Breast epithelium (tissue), 4 donors: ENCODE data around the gene IP6K3. TPM values are rescaled to one million over a fixed set of nuclear protein-coding genes. Genes with fewer than 3 reads are reported as not detected.

Source experiments
- DNase-seq, 2 donors: peaks; one replicate each; pipeline ENCODE4 v3.0.0-alpha.2; 2019; ENCODE audit warnings: low spot score in 2 of 2
- H3K27ac ChIP-seq, 2 donors: fragments of 200-600 bp; sonication (generic) in 1 of 2; one replicate each; pipeline ENCODE4 v1.5.1; 2016 to 2019; ENCODE audit warnings: mild to moderate bottlenecking in 1 of 2
- H3K27me3 ChIP-seq, 2 donors: fragments of 200-600 bp; sonication (generic) in 1 of 2; one replicate each; pipeline versions ENCODE4 v1.5.1 to v1.6.0; 2017 to 2019; ENCODE audit warnings: control low read depth in 1 of 2, mild to moderate bottlenecking in 1 of 2
- H3K36me3 ChIP-seq: fragments of 200-600 bp; one replicate; pipeline ENCODE4 v1.5.1; 2019
- H3K4me1 ChIP-seq, 2 donors: fragments of 200-600 bp; sonication (generic); one replicate each; pipeline ENCODE4 v1.5.1; 2016 to 2019; ENCODE audit warnings: control low read depth in 1 of 2
- H3K4me3 ChIP-seq, 3 donors: fragments of 200-600 bp; sonication (generic); 1 replicate in 2 of 3; 2 replicates in 1 of 3; pipeline ENCODE4 v1.5.1; 2016 to 2019; ENCODE audit warnings: mild to moderate bottlenecking in 3 of 3, moderate library complexity in 2 of 3
- H3K9me3 ChIP-seq, 2 donors: fragments of 200-600 bp; sonication (generic) in 1 of 2; one replicate each; pipeline ENCODE4 v1.5.1; 2016 to 2019; ENCODE audit warnings: control low read depth in 1 of 2
- POLR2A ChIP-seq: fragments of 450-650 bp; IDR thresholded peaks from one replicate; pipeline ENCODE4 v1.6.1; 2016; ENCODE audit warnings: antibody characterized with exemption, mild to moderate bottlenecking, moderate library complexity
- POLR2AphosphoS5 ChIP-seq, 3 donors: sonication (generic); formaldehyde crosslinking; IDR thresholded peaks; one replicate each; pipeline ENCODE4 v1.6.1; 2017; ENCODE audit warnings: antibody characterized with exemption in 3 of 3
- intact Hi-C: fragments of 100-400 bp; cut with DNase I; formaldehyde crosslinking; loops from one replicate; pipeline ENCODE4 v1.15.1; 2023; ENCODE audit warnings: low total_unique reads
- total RNA-seq, 3 donors: library from RNA; depleted of rRNA; stranded (reverse); fragments of >200 nt; gene quantifications; one replicate each; pipeline ENCODE4 v1.1.0, GENCODE V29; 2016
- TF ChIP-seq, protein P1 (sequence below), 3 donors: fragments of 450-650 bp; IDR thresholded peaks; one replicate each; pipeline ENCODE4 v1.5.1; 2016 to 2017; ENCODE audit warnings: antibody characterized with exemption in 3 of 3, mild to moderate bottlenecking in 3 of 3, moderate library complexity in 3 of 3

The IP6K3 gene
- total RNA-seq, 3 donors from 2014 or later, result 0.15 to 4.2 (median 0.66) TPM

DNA sequence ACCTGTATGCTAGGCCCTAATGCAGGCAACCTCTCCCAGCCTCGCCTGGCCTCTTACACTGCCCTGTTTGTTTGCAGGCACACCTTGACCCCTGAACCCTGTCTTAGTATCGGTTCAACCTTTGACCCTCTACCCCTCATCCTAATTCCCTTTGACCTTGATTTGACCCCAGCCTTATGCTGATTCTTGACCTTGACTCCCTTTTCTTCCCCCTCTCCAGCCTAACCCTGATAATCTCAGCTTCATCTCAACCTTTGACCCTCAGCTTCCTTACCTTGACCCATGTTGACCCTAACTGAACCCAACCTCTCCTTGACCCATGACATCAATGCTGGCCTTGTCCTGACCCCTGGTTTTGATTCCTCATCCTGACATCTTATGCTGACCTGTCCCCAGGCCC is 69.0 kb downstream of the IP6K3 start:
- Histone ChIP-seq H3K27ac (peak overlapping the region in 1 of 2 donors; percentile 26), H3K27me3 (no peaks in the 10 kb centered on the region), H3K36me3 (peaks cover 1% of the 10 kb centered on the region), H3K4me3 (no peak overlapping the region), H3K9me3 (no peaks in the 10 kb centered on the region), H3K4me1 (no peaks in the 10 kb centered on the region)
- TF ChIP-seq, protein P1, sequence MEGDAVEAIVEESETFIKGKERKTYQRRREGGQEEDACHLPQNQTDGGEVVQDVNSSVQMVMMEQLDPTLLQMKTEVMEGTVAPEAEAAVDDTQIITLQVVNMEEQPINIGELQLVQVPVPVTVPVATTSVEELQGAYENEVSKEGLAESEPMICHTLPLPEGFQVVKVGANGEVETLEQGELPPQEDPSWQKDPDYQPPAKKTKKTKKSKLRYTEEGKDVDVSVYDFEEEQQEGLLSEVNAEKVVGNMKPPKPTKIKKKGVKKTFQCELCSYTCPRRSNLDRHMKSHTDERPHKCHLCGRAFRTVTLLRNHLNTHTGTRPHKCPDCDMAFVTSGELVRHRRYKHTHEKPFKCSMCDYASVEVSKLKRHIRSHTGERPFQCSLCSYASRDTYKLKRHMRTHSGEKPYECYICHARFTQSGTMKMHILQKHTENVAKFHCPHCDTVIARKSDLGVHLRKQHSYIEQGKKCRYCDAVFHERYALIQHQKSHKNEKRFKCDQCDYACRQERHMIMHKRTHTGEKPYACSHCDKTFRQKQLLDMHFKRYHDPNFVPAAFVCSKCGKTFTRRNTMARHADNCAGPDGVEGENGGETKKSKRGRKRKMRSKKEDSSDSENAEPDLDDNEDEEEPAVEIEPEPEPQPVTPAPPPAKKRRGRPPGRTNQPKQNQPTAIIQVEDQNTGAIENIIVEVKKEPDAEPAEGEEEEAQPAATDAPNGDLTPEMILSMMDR (IDR thresholded peaks at IDR 0.05), result no peak
- TF ChIP-seq POLR2A (no peak), POLR2AphosphoS5 (IDR thresholded peaks at IDR 0.05) (no peak)
- intact Hi-C loops, result no loop called here
- no peak for DNase-seq

DNA sequence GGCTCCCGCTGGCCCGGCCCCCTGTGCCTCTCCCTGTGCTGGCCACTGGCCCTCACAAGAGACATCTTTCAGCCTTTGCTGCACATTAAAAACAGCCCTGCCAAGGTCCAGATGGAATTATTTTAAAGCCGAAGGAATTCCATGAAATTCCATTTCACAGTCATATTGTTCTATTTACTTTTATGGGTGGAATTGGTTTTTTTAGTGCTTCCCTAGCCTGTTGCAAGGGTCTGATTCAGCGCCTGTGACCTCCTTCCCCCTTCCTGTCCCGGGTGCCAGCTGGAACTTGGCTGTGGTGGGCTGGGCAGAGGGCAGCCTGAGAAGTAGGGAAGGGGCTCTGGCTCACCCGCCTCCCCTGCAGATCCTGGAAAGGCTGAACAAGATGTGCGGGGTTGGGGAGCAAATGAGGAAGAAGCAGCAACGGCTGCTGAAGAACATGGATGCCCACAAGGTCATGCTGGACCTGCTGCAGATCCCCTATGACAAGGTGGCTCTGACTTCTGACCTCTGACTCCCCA is 69.5 kb downstream of the IP6K3 start:
- Histone ChIP-seq H3K27ac (peak overlapping the region in 1 of 2 donors; percentile 69), H3K4me1 (no peaks in the 10 kb centered on the region), H3K9me3 (no peaks in the 10 kb centered on the region), H3K4me3 (no peak overlapping the region), H3K36me3 (no peaks in the 10 kb centered on the region), H3K27me3 (no peaks in the 10 kb centered on the region)
- intact Hi-C loops, result no loop called here
- TF ChIP-seq POLR2A, result no peak
- TF ChIP-seq POLR2AphosphoS5 (IDR thresholded peaks at IDR 0.05), result no peak
- TF ChIP-seq, protein P1 (IDR thresholded peaks at IDR 0.05), result no peak
- DNase-seq, result no peak

DNA sequence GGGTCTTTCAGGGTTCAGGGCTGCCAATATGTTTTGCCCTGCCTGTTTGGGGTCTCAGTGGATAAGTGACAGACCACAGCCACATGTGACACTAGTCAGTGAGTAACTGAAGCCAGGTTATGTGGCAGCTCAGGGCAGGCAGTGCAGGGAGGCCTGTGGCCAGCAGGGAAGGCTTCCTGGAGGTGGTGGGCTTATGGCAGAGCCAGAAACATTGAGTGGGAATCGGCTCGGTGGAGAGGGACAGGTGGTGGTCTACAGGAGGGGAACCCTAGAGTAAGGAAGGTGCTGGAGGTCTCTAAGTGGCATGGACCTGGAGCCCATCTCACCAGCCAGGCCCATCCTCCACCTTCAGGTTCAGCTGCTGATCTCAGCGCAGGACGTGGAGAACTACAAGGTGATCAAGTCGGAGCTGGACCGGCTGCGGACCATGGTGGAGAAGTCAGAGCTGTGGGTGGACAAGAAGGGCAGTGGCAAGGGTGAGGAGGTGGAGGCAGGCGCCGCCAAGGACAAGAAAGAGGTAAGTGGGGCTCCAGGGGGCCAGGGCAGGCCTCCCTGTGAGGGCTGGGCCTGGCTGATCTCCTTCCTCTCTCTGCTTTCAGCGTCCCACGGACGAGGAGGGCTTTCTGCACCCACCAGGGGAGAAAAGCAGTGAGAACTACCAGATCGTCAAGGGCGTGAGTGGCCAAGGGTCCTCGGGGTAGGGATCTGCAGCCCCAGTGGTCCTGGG is 70.1 kb downstream of the IP6K3 start:
- Histone ChIP-seq H3K9me3 (no peaks in the 10 kb centered on the region), H3K27ac (peak overlapping the region in 1 of 2 donors; percentile 69), H3K4me3 (no peak overlapping the region), H3K4me1 (no peaks in the 10 kb centered on the region), H3K36me3 (no peaks in the 10 kb centered on the region), H3K27me3 (no peaks in the 10 kb centered on the region)
- intact Hi-C loops, result no loop called here
- TF ChIP-seq POLR2A (no peak), POLR2AphosphoS5 (IDR thresholded peaks at IDR 0.05) (no peak)
- TF ChIP-seq, protein P1 (IDR thresholded peaks at IDR 0.05), result no peak
- DNase-seq, result no peak

DNA sequence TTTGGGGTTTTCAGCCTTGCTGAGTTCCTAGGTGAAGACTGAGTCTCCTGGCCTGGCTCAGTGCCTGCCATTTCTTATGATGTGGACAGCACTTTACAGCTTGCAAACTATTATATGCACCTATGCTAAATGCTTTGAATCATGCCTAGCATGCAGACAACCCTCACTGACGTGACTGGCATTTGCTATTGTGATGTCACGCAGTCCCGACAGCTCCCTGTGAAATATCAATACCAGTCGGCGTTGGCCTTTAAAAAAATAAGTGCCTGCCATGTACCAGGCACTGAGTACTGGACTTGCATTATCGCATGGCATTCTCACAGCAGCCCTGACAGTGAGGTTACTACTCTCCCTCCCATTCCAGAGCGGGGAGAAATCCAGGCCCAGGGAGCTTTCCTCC is 70.7 kb downstream of the IP6K3 start:
- H3K36me3 ChIP-seq, result no peaks in the 10 kb centered on the region
- H3K27me3 ChIP-seq, result no peaks in the 10 kb centered on the region
- intact Hi-C loops, result no loop called here
- H3K27ac ChIP-seq, result peak overlapping the region in 1 of 2 donors; percentile 69
- no peak for DNase-seq
- no peaks in the 10 kb centered on the region for H3K9me3 ChIP-seq
- no peaks in the 10 kb centered on the region for H3K4me1 ChIP-seq
- H3K4me3 ChIP-seq, result no peak overlapping the region
- TF ChIP-seq, protein P1 (IDR thresholded peaks at IDR 0.05), result no peak
- TF ChIP-seq POLR2A (no peak), POLR2AphosphoS5 (IDR thresholded peaks at IDR 0.05) (no peak)

DNA sequence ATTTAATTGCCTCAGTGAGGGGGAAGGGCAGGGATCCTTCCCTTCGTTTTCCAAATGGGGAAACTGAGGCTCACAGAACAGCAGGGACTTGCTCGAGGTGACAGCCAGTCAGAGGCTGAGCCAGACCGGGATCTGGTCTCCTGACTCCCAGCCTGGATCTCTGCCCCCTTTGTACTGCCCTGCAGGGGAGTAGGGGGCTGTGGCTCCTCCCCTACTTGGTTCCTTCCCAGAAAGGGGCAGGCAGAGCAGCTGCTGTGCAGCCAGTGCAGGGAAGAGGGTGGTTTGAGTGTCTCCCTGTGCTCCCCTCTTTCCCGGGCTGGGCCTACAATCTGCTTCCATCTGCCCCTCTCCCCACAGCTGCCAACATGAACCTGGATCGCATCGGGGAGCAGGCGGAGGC is 72.9 kb downstream of the IP6K3 start:
- intact Hi-C loops, result no loop called here
- no peaks in the 10 kb centered on the region for H3K27me3 ChIP-seq
- H3K36me3 ChIP-seq, result peaks cover 1% of the 10 kb centered on the region
- DNase-seq, result no peak
- no peak overlapping the region for H3K27ac ChIP-seq
- no peaks in the 10 kb centered on the region for H3K4me1 ChIP-seq
- H3K4me3 ChIP-seq, result no peak overlapping the region
- TF ChIP-seq, protein P1 (IDR thresholded peaks at IDR 0.05), result no peak
- TF ChIP-seq POLR2A (no peak), POLR2AphosphoS5 (IDR thresholded peaks at IDR 0.05) (no peak)
- no peaks in the 10 kb centered on the region for H3K9me3 ChIP-seq
